IMR-90 (cell line): ENCODE measurements around the gene ZNF19. TPM values are rescaled to one million over a fixed set of nuclear protein-coding genes. Genes with fewer than 3 reads are reported as not detected.

Source experiments
- ATAC-seq: fragments of 200-7000 bp; cut with Tn5 transposase; 2 replicates; pipeline ENCODE4 v1.9.1; 2020; ENCODE audit warnings: low read depth, mild to moderate bottlenecking, moderate library complexity
- BruUV-seq: library from RNA; stranded (reverse); fragments of 400-500 nt; replicated peaks from 2 replicates; lab custom pipeline; 2021; lab: Mats Ljungman, UMichigan
- CTCF ChIA-PET: fragments of 300-600 bp; formaldehyde crosslinking; extraction: SDS; loops from one replicate; lab custom pipeline; 2021; ENCODE audit warnings: antibody characterized with exemption; lab: Yijun Ruan, JAX
- POLR2A ChIA-PET: fragments of 300-600 bp; sonication (Branson Sonifier 250); formaldehyde crosslinking; loops from one replicate; lab custom pipeline; 2022; ENCODE audit warnings: antibody characterized with exemption; ENCODE audit not compliant: unreplicated experiment; lab: Charles Lee
- DNase-seq: peaks from one replicate; pipeline ENCODE4 v3.0.0; 2013
- H2AFZ ChIP-seq: replicated peaks from 2 replicates; pipeline ENCODE3; 2013; ENCODE audit warnings: low read length, mild to moderate bottlenecking; ENCODE audit not compliant: poor library complexity
- H2AK5ac ChIP-seq: 2 replicates; pipeline ENCODE4 v1.6.1; 2013; ENCODE audit warnings: low read depth, low read length, inconsistent platforms
- H2AK9ac ChIP-seq: replicated peaks from 2 replicates; pipeline ENCODE3; 2013; ENCODE audit warnings: mild to moderate bottlenecking, low read depth, low read length, moderate library complexity; ENCODE audit not compliant: poor library complexity
- H2BK120ac ChIP-seq: 2 replicates; pipeline ENCODE4 v1.6.1; 2013; ENCODE audit warnings: low read depth, low read length, inconsistent platforms
- H2BK15ac ChIP-seq: 3 replicates; pipeline ENCODE4 v1.6.1; 2013; ENCODE audit warnings: low read depth, low read length, inconsistent platforms
- H2BK20ac ChIP-seq: 2 replicates; pipeline ENCODE4 v1.6.1; 2013; ENCODE audit warnings: low read depth, mild to moderate bottlenecking, inconsistent platforms, low read length, moderate library complexity
- H2BK5ac ChIP-seq: 2 replicates; pipeline ENCODE4 v1.6.1; 2013; ENCODE audit warnings: mild to moderate bottlenecking, low read depth, low read length, inconsistent platforms; ENCODE audit not compliant: poor library complexity, severe bottlenecking
- H3K14ac ChIP-seq: replicated peaks from 2 replicates; pipeline ENCODE4 v1.6.1; 2013; ENCODE audit warnings: low read depth, low read length, inconsistent platforms
- H3K18ac ChIP-seq: 2 replicates; pipeline ENCODE4 v1.6.1; 2013; ENCODE audit warnings: low read depth, low read length, control low read depth
- H3K23ac ChIP-seq: 2 replicates; pipeline ENCODE4 v1.6.1; 2013; ENCODE audit warnings: low read depth, low read length, inconsistent platforms
- H3K27ac ChIP-seq: 2 replicates; pipeline ENCODE4 v1.5.1; 2013; ENCODE audit warnings: mild to moderate bottlenecking, control low read depth, low read length; ENCODE audit not compliant: insufficient read depth
- H3K27me3 ChIP-seq: 2 replicates; pipeline ENCODE4 v1.6.1; 2013; ENCODE audit warnings: low read length; ENCODE audit not compliant: control insufficient read depth, insufficient read depth
- H3K36me3 ChIP-seq: 2 replicates; pipeline ENCODE4 v1.6.1; 2013; ENCODE audit warnings: low read length, mixed read lengths; ENCODE audit not compliant: control insufficient read depth, insufficient read depth
- H3K4ac ChIP-seq: 2 replicates; pipeline ENCODE4 v1.6.1; 2013; ENCODE audit warnings: low read depth, low read length, inconsistent platforms
- H3K4me1 ChIP-seq: 2 replicates; pipeline ENCODE4 v1.6.1; 2013; ENCODE audit warnings: low read length, mixed read lengths; ENCODE audit not compliant: control insufficient read depth, insufficient read depth
- H3K4me2 ChIP-seq: 2 replicates; pipeline ENCODE4 v1.6.1; 2013; ENCODE audit warnings: low read depth, mild to moderate bottlenecking, control low read depth, low read length, moderate library complexity
- H3K4me3 ChIP-seq: 2 replicates; pipeline ENCODE4 v1.5.1; 2013; ENCODE audit warnings: low read depth, mild to moderate bottlenecking, control low read depth, low read length, moderate library complexity; ENCODE audit not compliant: insufficient read depth
- H3K56ac ChIP-seq: 2 replicates; pipeline ENCODE4 v1.6.1; 2013; ENCODE audit warnings: low read length, inconsistent platforms; ENCODE audit not compliant: insufficient read depth; ENCODE audit errors: extremely low read depth
- H3K79me1 ChIP-seq, 2 experiments: 2 replicates each; pipeline ENCODE4 v1.6.1; 2013; ENCODE audit warnings: low read length in 2 of 2, inconsistent platforms in 1 of 2, low read depth in 1 of 2
- H3K9ac ChIP-seq: 2 replicates; pipeline ENCODE4 v1.6.1; 2013; ENCODE audit warnings: low read depth, low read length, control low read depth
- H3K9me1 ChIP-seq: 2 replicates; pipeline ENCODE4 v1.6.1; 2013; ENCODE audit warnings: low read length, inconsistent platforms; ENCODE audit not compliant: insufficient read depth
- H3K9me3 ChIP-seq: 2 replicates; pipeline ENCODE4 v1.6.1; 2013; ENCODE audit warnings: low read length; ENCODE audit not compliant: control insufficient read depth, insufficient read depth
- H4K20me1 ChIP-seq: 2 replicates; pipeline ENCODE4 v1.6.1; 2013; ENCODE audit warnings: low read length, inconsistent platforms; ENCODE audit not compliant: insufficient read depth
- H4K5ac ChIP-seq: 2 replicates; pipeline ENCODE4 v1.6.1; 2013; ENCODE audit warnings: mild to moderate bottlenecking, low read depth, low read length, control low read depth
- H4K8ac ChIP-seq, 2 experiments: 2 replicates each; pipeline ENCODE4 v1.6.1; 2013; ENCODE audit warnings: low read depth in 2 of 2, low read length in 2 of 2, control low read depth in 1 of 2, inconsistent platforms in 1 of 2
- H4K91ac ChIP-seq: 2 replicates; pipeline ENCODE4 v1.6.1; 2013; ENCODE audit warnings: low read depth, low read length, inconsistent platforms; ENCODE audit not compliant: insufficient read depth
- CTCF ChIP-seq: conservative IDR thresholded peaks from 2 replicates; pipeline ENCODE4 v1.5.1; 2012; ENCODE audit warnings: mild to moderate bottlenecking, low read depth, low read length, improper control_type of control experiment
- MXI1 ChIP-seq: IDR thresholded peaks from 2 replicates; pipeline ENCODE4 v1.6.1; 2012; ENCODE audit warnings: low read depth, mild to moderate bottlenecking, low read length, moderate library complexity, borderline replicate concordance
- WGBS, 2 experiments: methylation state at CpG; one replicate each; pipeline versions ENCODE4 v1.1.5 to v1.1.7; 2013; ENCODE audit warnings: missing lambda C conversion rate in 2 of 2; ENCODE audit not compliant: insufficient read length in 1 of 2; ENCODE audit errors: extremely low coverage in 2 of 2; 5-methylcytosine and 5-hydroxymethylcytosine counted together
- dilution Hi-C: fragments of 300-500 bp; cut with HindIII; formaldehyde crosslinking; loops from one replicate; pipeline ENCODE4 v1.14.3; 2018; ENCODE audit warnings: low sequenced_read_pairs; ENCODE audit not compliant: unreplicated experiment
- in situ Hi-C: fragments of 300-500 bp; cut with MboI; formaldehyde crosslinking; loops from 3 replicates; pipeline ENCODE4 v1.14.3; 2019; ENCODE audit warnings: low sequenced_read_pairs, inconsistent platforms, mixed read lengths
- intact Hi-C: fragments of 100-400 bp; cut with micrococcal nuclease; formaldehyde crosslinking; loops from 2 replicates; pipeline ENCODE4 v1.10.0; 2022
- polyA plus RNA-seq, 3 experiments: library from polyadenylated mRNA; depleted of rRNA; stranded (reverse); fragments of >200 nt; gene quantifications; 2 replicates each; pipeline ENCODE4 v1.2.3, GENCODE V29; 2012; ENCODE audit warnings: low replicate concordance in 1 of 3
- total RNA-seq: library from RNA; depleted of rRNA; stranded (reverse); fragments of >200 nt; gene quantifications from 2 replicates; pipeline ENCODE4 v1.2.3, GENCODE V29; 2012

Gene ZNF19
- total and polyA plus RNA-seq, 2 of the 4 experiments (the other 2 are of a cell fraction) = 0.89 to 2.9 TPM

DNA sequence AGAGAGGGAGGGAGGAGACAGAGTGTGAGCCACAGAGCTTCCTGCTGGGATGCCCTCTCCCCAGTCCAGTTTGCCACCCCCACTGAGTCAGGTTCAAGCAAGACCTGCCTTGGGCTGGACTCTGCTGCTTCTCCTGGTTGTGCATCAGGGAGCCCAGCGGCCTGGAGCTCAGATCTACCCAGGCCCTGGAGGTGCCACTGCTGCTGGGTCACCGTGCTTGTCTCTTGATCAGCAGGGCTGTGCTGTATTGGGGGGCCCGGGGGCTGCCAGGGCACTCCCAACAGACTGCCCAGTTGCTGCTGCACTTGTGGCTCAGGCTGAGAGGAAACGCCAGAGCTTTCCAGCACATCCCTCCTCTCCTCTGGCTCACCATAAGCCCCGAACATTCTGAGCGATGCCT, 56.2 kb downstream of the ZNF19 start:
- POLR2A ChIA-PET = no interaction called here
- H3K36me3 ChIP-seq = no peaks in the 10 kb centered on the region
- in situ Hi-C loops (no loop called here), dilution Hi-C loops (no loop called here), intact Hi-C loops (no loop called here)
- peaks cover 3% of the 10 kb centered on the region for H3K27me3 ChIP-seq
- H3K9me1 ChIP-seq = no peaks in the 10 kb centered on the region
- no peak overlapping the region for H2BK120ac ChIP-seq
- no peak overlapping the region for H3K23ac ChIP-seq
- H3K4me2 ChIP-seq = no peak overlapping the region
- H4K5ac ChIP-seq = no peak overlapping the region
- H3K4me1 ChIP-seq = no peaks in the 10 kb centered on the region
- no peak overlapping the region for H4K91ac ChIP-seq
- TF ChIP-seq CTCF (no peak), MXI1 (no peak)
- H2AK5ac ChIP-seq = no peak overlapping the region
- no peak overlapping the region for H2BK5ac ChIP-seq
- DNase-seq (no peak), ATAC-seq (no peak)
- no peaks in the 10 kb centered on the region for H3K9me3 ChIP-seq
- no peaks in the 10 kb centered on the region for H4K20me1 ChIP-seq
- no peak overlapping the region for H2AK9ac ChIP-seq
- no peak overlapping the region for H3K27ac ChIP-seq
- no TSS peak for BruUV-seq
- no peak overlapping the region for H3K4ac ChIP-seq
- H2BK20ac ChIP-seq = no peak overlapping the region
- H2AFZ ChIP-seq = no peak overlapping the region
- H3K56ac ChIP-seq = no peak overlapping the region
- H3K79me1 ChIP-seq = no peaks in the 10 kb centered on the region
- no peak overlapping the region for H3K14ac ChIP-seq
- H3K4me3 ChIP-seq = no peak overlapping the region
- H3K9ac ChIP-seq = no peak overlapping the region
- H2BK15ac ChIP-seq = no peak overlapping the region
- CTCF ChIA-PET = no interaction called here
- no CpG with 5 or more reads among the region's 6 CpGs for WGBS, 2 experiments
- no peak overlapping the region for H4K8ac ChIP-seq
- no peak overlapping the region for H3K18ac ChIP-seq
